Mucosa of rectum (tissue), 2 donors: Measurements from ENCODE around the gene RAVER1.

Experiments
- H3K27ac ChIP-seq, 2 donors: one replicate each; pipeline ENCODE4 v1.7.0; 2013; ENCODE audit warnings: inconsistent platforms in 2 of 2, low read depth in 2 of 2, low read length in 2 of 2
- H3K27me3 ChIP-seq, 2 donors: one replicate each; pipeline ENCODE4 v1.7.0; 2013; ENCODE audit warnings: low read length in 2 of 2; ENCODE audit not compliant: control insufficient read depth in 2 of 2, insufficient read depth in 2 of 2
- H3K36me3 ChIP-seq, 2 donors: one replicate each; pipeline ENCODE4 v1.7.0; 2013; ENCODE audit warnings: low read length in 2 of 2; ENCODE audit not compliant: control insufficient read depth in 2 of 2, insufficient read depth in 2 of 2
- H3K4me1 ChIP-seq, 2 donors: one replicate each; pipeline ENCODE4 v1.7.0; 2013; ENCODE audit warnings: low read length in 2 of 2, mild to moderate bottlenecking in 1 of 2; ENCODE audit not compliant: control insufficient read depth in 2 of 2, insufficient read depth in 2 of 2
- H3K4me3 ChIP-seq, 2 donors: one replicate each; pipeline ENCODE4 v1.7.0; 2013; ENCODE audit warnings: low read length in 2 of 2
- H3K9ac ChIP-seq, 2 donors: one replicate each; pipeline ENCODE4 v1.7.0; 2013; ENCODE audit warnings: low read length in 2 of 2, low read depth in 1 of 2, mild to moderate bottlenecking in 1 of 2
- H3K9me3 ChIP-seq, 2 donors: one replicate each; pipeline ENCODE4 v1.7.0; 2013; ENCODE audit warnings: low read length in 2 of 2; ENCODE audit not compliant: control insufficient read depth in 2 of 2
- donor health status: healthy.
- donor health status: Normal muscosa, but diverticular disease.

RAVER1 gene

DNA sequence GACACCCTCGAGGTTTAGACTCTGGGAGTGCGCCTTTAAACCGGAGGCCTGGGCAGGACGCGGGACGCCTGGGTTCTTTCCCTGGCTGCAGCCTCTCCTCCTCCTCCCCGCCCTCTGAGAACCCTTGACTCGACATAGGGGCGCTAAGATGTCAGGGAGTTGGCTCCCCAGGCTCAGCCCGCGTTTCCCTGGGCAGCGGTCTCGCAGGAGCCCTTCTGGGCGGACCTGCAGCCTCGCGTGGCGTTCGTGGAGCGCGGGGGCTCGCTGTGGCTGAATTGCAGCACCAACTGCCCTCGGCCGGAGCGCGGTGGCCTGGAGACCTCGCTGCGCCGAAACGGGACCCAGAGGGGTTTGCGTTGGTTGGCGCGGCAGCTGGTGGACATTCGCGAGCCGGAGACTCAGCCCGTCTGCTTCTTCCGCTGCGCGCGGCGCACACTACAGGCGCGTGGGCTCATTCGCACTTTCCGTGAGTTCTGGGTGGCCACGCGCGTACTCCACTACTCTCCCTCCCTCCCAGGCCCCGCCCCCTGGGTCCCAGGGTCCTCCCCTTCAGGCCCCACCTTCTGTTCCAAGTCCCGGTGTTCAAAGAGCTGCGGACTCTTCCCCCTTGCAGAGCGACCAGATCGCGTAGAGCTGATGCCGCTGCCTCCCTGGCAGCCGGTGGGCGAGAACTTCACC is 42.3 kb downstream of the RAVER1 start:
- H3K36me3 ChIP-seq, result peaks cover 0 to under 1% of the 10 kb centered on the region in 2 donors
- H3K27ac ChIP-seq, result no peak overlapping the region
- peak overlapping the region; percentile 51 to 65 for H3K4me3 ChIP-seq
- peaks cover 67 to 73% of the 10 kb centered on the region in 2 donors for H3K27me3 ChIP-seq
- H3K9ac ChIP-seq, result peak overlapping the region in 1 of 2 donors; percentile 11
- H3K9me3 ChIP-seq, result no peaks in the 10 kb centered on the region
- peaks cover 43 to 53% of the 10 kb centered on the region in 2 donors for H3K4me1 ChIP-seq

DNA sequence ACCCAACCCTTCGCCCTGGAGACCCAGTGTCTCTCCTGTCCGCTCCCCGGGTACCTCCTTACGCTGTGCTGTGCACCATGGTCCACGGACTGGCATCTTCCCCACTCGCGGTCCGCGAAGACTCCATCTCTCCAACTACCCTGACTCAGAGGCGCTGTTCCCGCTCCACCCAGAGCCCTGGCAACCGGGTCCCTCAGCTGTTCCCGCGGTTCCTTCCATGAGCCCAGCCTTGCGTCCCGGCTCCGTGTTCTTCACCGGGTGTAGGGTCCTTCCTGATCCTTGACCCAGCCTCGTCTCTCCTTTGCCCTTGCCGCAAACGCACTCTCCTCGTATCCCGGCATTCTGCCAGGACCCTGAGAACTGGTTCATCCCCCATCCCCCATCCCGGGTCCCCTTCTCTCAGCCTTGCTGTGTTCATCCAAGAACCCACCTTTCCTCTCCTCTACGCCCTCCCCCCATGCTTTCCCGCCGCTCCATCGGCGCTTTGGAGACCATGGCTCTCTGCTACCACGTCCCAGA is 42.9 kb downstream of the RAVER1 start:
- Histone ChIP-seq H3K36me3 (peaks cover 0 to 7% of the 10 kb centered on the region in 2 donors), H3K9ac (no peak overlapping the region), H3K4me3 (peak overlapping the region in 1 of 2 donors; percentile 65), H3K27me3 (peaks cover 62 to 73% of the 10 kb centered on the region in 2 donors), H3K9me3 (no peaks in the 10 kb centered on the region), H3K27ac (no peak overlapping the region), H3K4me1 (peaks cover 41 to 50% of the 10 kb centered on the region in 2 donors)

DNA sequence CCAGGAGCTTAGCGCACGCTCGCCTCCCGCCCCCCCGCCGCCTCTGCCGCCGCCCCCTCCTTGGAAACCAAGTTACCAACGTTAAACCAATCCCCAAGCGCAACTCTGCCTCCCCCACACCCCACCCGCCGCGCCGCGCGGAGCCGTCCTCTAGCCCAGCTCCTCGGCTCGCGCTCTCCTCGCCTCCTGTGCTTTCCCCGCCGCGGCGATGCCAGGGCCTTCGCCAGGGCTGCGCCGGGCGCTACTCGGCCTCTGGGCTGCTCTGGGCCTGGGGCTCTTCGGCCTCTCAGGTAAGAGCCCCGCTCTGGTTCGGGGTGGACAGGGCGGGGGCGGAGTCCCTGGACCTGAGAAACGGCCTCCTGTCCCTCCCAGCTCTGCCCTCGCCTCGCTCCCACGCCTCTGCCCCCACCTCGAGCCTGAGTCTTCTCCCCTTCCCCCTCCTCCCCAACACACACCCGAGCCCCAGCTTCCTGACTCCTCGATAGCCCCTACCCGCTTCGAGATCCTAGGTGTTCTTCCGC is 43.4 kb downstream of the RAVER1 start, which contains the start of gene ICAM5:
Gene ICAM5 (plus strand): TSS at position 117 of the 521 bp plus-strand sequence. CDS start 92 bp downstream, at position 209.
- Histone ChIP-seq H3K4me3 (peak within 1 kb of the TSS; percentile 38 to 65), H3K36me3 (peaks cover 0 to 12% of the 10 kb centered on the region in 2 donors), H3K4me1 (peaks cover 41 to 44% of the 10 kb centered on the region in 2 donors), H3K9me3 (no peaks in the 10 kb centered on the region), H3K9ac (peak within 1 kb of the TSS in 1 of 2 donors; percentile 11), H3K27ac (no peak within 1 kb of the TSS), H3K27me3 (peaks cover 59 to 71% of the 10 kb centered on the region in 2 donors)

DNA sequence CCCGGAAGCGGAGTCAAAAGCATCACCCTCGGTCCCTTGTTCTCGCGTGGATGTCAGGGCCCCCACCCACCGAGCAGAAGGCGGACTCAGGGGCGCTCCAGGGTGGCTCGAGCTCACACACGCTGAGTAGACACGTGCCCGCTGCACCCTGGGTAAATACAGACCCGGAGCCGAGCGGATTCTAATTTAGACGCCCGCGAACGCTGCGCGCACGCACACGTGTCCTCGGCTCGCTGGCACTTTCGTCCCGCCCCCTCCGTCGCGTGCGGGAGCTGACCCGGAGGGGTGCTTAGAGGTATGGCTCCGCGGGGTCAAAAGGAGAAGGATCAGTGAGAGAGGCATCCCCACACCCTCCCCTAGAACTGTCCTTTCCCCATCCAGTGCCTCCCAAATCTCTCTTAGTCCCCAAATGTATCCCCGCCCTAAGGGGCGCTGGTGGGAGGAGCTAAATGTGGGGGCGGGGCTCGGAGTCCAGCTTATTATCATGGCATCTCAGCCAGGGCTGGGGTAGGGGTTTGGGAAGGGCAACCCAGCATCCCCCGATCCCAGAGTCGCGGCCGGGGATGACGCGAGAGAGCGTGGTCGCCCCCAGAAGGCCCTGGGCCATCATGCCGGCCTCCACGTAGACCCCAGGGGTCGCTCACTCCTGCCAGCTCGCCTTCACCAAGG is 44.0 kb downstream of the RAVER1 start:
- Histone ChIP-seq H3K27ac (no peak overlapping the region), H3K4me1 (peaks cover 41 to 44% of the 10 kb centered on the region in 2 donors), H3K27me3 (peaks cover 54 to 65% of the 10 kb centered on the region in 2 donors), H3K9ac (peak overlapping the region in 1 of 2 donors; percentile 10), H3K9me3 (no peaks in the 10 kb centered on the region), H3K36me3 (peaks cover 0 to 14% of the 10 kb centered on the region in 2 donors), H3K4me3 (peak overlapping the region; percentile 38 to 62)

DNA sequence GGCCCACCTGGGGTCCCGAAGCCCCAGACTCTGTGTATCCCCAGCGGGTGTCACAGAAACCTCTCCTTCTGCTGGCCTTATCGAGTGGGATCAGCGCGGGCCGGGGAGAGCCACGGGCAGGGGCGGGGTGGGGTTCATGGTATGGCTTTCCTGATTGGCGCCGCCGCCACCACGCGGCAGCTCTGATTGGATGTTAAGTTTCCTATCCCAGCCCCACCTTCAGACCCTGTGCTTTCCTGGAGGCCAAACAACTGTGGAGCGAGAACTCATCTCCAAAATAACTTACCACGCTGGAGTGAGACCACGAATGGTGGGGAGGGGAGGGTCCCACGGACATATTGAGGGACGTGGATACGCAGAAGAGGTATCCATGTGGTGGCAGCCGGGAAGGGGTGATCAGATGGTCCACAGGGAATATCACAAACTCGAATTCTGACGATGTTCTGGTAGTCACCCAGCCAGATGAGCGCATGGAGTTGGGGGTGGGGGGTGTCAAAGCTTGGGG is 44.6 kb downstream of the RAVER1 start:
- H3K36me3 ChIP-seq, result peaks cover 0 to 16% of the 10 kb centered on the region in 2 donors
- peak overlapping the region in 1 of 2 donors; percentile 10 for H3K9ac ChIP-seq
- peak overlapping the region; percentile 38 to 62 for H3K4me3 ChIP-seq
- peaks cover 50 to 59% of the 10 kb centered on the region in 2 donors for H3K27me3 ChIP-seq
- peaks cover 41 to 44% of the 10 kb centered on the region in 2 donors for H3K4me1 ChIP-seq
- no peaks in the 10 kb centered on the region for H3K9me3 ChIP-seq
- H3K27ac ChIP-seq, result no peak overlapping the region

DNA sequence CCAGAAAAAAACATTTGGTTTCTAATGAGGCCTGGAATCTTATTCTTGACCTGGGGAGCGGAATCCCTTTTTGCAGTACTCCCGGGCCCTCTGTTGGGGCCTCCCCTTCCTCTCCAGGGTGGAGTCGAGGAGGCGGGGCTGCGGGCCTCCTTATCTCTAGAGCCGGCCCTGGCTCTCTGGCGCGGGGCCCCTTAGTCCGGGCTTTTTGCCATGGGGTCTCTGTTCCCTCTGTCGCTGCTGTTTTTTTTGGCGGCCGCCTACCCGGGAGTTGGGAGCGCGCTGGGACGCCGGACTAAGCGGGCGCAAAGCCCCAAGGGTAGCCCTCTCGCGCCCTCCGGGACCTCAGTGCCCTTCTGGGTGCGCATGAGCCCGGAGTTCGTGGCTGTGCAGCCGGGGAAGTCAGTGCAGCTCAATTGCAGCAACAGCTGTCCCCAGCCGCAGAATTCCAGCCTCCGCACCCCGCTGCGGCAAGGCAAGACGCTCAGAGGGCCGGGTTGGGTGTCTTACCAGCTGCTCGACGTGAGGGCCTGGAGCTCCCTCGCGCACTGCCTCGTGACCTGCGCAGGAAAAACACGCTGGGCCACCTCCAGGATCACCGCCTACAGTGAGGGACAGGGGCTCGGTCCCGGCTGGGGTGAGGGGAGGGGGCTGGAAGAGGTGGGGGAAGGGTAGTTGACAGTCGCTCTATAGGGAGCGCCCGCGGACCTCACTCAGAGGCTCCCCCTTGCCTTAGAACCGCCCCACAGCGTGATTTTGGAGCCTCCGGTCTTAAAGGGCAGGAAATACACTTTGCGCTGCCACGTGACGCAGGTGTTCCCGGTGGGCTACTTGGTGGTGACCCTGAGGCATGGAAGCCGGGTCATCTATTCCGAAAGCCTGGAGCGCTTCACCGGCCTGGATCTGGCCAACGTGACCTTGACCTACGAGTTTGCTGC is 46.3 kb downstream of the RAVER1 start, which contains the start of gene ICAM4:
Gene ICAM4 (plus strand): TSS at position 153 of the 935 bp plus-strand sequence. CDS start 58 bp downstream, at position 211.
- Histone ChIP-seq H3K4me3 (peak within 1 kb of the TSS; percentile 31 to 37), H3K36me3 (peaks cover 0 to 16% of the 10 kb centered on the region in 2 donors), H3K27ac (peak within 1 kb of the TSS in 1 of 2 donors; percentile 48), H3K4me1 (peaks cover 36 to 39% of the 10 kb centered on the region in 2 donors), H3K27me3 (peaks cover 35 to 42% of the 10 kb centered on the region in 2 donors), H3K9ac (no peak within 1 kb of the TSS), H3K9me3 (no peaks in the 10 kb centered on the region)

DNA sequence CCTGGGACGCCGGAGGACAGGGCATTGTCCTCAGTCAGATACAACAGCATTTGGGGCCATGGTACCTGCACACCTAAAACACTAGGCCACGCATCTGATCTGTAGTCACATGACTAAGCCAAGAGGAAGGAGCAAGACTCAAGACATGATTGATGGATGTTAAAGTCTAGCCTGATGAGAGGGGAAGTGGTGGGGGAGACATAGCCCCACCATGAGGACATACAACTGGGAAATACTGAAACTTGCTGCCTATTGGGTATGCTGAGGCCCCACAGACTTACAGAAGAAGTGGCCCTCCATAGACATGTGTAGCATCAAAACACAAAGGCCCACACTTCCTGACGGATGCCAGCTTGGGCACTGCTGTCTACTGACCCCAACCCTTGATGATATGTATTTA is 47.9 kb downstream of the RAVER1 start:
- H3K9ac ChIP-seq, result no peak overlapping the region
- peaks cover 21 to 26% of the 10 kb centered on the region in 2 donors for H3K27me3 ChIP-seq
- no peak overlapping the region for H3K4me3 ChIP-seq
- no peaks in the 10 kb centered on the region for H3K9me3 ChIP-seq
- H3K36me3 ChIP-seq, result peaks cover 0 to 16% of the 10 kb centered on the region in 2 donors
- no peak overlapping the region for H3K27ac ChIP-seq
- peaks cover 23% of the 10 kb centered on the region in 2 donors for H3K4me1 ChIP-seq

DNA sequence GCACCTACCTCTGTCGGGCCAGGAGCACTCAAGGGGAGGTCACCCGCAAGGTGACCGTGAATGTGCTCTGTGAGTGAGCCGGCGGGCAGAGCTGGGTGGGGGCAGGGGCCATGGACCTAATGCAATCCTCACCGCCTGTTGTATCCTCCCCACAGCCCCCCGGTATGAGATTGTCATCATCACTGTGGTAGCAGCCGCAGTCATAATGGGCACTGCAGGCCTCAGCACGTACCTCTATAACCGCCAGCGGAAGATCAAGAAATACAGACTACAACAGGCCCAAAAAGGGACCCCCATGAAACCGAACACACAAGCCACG is 48.4 kb downstream of the RAVER1 start:
- H3K4me1 ChIP-seq, result peaks cover 18 to 21% of the 10 kb centered on the region in 2 donors

More for the DNA sequence above, 48.4 kb downstream of the RAVER1 start:
- Histone ChIP-seq H3K27me3 (peaks cover 17 to 21% of the 10 kb centered on the region in 2 donors), H3K9ac (no peak overlapping the region), H3K9me3 (no peaks in the 10 kb centered on the region), H3K36me3 (peaks cover 0 to 16% of the 10 kb centered on the region in 2 donors), H3K27ac (no peak overlapping the region), H3K4me3 (no peak overlapping the region)
